ENCODE results near the gene MAP3K2. TPM values are rescaled to one million over a fixed set of nuclear protein-coding genes. Genes with fewer than 3 reads are reported as not detected.
"Not testable (repeated sequence)": the region's sequence is repeated elsewhere in the genome, so short reads cannot be mapped to it uniquely, and the experiment has no call there.

MAP3K2 gene
- total RNA-seq, 1 donor from 2014 or later = 49.2 TPM

DNA sequence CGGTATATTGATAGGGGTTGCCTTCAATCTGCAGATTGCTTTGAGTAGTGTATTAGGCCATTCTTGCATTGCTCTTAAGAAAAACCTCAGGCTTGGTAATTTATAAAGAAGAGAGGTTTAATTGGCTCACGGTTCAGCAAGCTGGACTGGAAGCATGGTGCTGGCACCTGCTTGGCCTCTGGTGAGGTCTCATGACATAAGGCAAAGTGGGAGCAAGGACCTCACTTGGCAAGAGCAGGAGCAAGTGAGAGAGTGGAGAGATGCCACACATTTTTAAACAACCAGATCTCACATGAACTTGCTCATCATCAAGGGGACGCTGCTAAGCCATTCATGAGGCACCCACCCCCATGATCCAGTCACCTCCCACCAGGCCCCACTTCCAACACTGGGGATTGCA lies 4.9 kb downstream of the MAP3K2 start:
- peak; percentile 62 for DNase-seq (ENCODE audit: low read depth)

GRCh38 chr2:127381762-127382161 lies 6.0 kb downstream of the MAP3K2 start:
- no peak for DNase-seq (ENCODE audit: low read depth)

GRCh38 chr2:127379712-127380355 lies 7.9 kb downstream of the MAP3K2 start:
- DNase-seq (ENCODE audit: low read depth) = no peak

- DNase-seq (ENCODE audit: low read depth) = no peak
Observed at GRCh38 chr2:127378720-127379119, 9.1 kb downstream of the MAP3K2 start.

- DNase-seq (ENCODE audit: low read depth) = no peak
Observed at GRCh38 chr2:127377262-127377661, 10.5 kb downstream of the MAP3K2 start.

- DNase-seq (ENCODE audit: low read depth) = no peak
Observed at GRCh38 chr2:127376257-127376656, 11.5 kb downstream of the MAP3K2 start.

DNA sequence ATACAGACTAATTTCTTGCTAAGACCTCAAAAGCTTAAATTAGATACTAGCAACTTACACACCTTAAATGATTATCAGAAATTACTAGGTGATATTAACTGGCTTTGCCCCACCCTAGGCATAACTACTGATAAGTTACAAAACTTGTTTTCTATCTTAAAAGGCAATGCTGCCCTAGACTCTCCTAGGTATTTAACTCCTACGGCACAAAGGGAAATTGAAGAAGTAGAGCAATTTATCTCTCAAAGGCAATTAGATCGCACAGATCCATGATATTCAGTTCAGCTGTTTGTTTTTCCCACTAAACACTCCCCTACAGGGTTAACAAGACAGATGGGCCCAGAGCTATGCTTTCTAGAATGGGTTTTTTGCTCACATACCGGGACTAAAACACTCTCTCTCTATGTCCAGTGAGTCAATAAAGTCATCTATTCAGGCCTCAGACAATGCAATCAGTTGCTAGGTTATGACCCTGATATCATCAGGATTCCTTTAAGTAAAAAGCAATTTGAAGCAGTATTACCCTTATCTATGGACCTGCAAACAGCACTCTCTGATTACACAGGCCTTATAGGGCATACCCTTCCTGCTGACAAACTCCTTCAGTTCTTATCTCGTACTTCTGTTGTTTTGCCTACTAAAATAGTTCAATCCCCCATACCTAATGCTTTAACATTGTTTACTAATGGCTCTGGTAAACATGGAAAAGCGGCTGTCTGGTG lies 14.3 kb downstream of the MAP3K2 start:
- no peak for DNase-seq (ENCODE audit: low read depth)

- no peak for DNase-seq (ENCODE audit: low read depth)
Observed at GRCh38 chr2:127371037-127371436, 16.7 kb downstream of the MAP3K2 start.

DNA sequence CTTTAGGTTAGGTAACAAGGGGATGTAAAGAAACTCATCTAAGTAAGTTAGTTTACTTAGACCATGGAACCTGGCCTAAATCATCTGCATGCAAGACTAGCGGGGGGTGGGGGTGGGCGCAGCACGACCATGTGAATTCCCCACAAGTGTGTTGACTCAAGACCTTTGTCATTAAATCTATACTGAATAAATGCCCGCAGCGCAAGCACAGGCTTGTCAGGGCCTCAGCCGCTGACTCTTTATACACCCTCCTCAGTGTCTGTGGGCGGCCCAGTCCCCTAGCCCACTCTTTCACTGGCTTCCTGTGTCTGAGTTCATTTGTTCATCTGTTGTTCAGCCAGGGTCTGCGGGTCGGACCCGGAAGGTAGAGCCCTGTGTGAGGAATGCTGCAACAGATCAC lies 17.8 kb downstream of the MAP3K2 start:
- no peak for DNase-seq (ENCODE audit: low read depth)

DNA sequence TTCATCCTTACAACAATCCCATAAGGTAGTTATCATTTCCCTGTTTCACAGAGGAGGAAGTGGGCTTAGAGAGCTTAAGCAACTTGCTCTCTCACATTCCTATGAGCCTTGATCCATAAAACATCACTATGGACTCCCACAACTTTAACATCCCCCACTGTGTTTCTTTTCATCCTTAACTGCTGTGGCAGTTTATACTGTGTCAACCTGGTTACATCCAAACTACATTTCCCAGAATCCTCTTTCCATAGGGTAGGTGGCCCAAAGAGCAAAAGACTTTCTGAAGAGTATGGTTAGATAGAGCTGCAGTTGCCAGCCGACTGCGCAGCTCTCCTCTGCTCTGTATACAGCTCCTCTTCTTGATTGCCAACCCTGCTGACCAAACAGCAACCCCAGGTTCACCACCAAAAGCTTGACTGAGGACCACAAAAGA lies 22.5 kb downstream of the MAP3K2 start:
- peak; percentile 87 for DNase-seq (ENCODE audit: low read depth)

DNA sequence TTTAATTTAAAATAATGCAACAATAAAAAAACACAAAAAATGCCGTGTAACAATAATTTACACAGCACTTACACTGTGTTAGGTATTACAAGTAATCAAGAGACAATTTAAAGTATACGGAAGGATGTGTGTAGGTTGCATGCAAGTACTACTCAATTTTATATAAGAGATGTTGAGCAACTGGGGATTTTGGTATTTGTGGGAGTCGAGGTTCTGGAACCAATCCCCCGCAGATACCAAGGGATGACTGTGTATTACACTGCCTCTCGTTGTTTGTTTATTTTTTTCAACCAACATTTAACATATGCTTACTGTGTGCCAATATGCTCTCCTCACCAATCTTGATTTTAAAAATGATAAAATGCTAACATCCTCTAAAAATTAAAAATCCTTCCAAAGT lies 24.8 kb downstream of the MAP3K2 start:
- DNase-seq (ENCODE audit: low read depth) = no peak

GRCh38 chr2:127361929-127362885 lies 25.6 kb downstream of the MAP3K2 start:
- no peak for DNase-seq (ENCODE audit: low read depth)

GRCh38 chr2:127360242-127360641 lies 27.5 kb downstream of the MAP3K2 start:
- no peak for DNase-seq (ENCODE audit: low read depth)

DNA sequence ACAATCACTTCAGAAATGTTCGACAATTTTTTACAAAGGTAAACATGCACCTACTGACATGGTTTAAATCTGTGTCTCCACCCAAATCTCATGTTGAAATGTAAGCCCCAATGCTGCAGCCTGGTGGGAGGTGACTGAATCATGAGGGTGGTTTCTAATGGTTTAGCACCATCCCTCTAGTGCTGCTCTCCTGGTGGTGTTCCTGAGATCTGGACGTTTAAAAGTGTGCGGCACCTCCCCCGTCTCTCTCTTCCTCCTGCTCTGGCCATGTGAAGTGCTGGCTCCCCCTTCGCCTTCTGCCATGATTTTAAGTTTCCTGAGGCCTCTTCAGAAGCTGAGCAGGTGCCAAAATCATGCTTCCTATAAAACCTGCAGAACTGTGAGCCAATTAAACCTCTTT lies 28.3 kb downstream of the MAP3K2 start:
- no peak for DNase-seq (ENCODE audit: low read depth)

DNA sequence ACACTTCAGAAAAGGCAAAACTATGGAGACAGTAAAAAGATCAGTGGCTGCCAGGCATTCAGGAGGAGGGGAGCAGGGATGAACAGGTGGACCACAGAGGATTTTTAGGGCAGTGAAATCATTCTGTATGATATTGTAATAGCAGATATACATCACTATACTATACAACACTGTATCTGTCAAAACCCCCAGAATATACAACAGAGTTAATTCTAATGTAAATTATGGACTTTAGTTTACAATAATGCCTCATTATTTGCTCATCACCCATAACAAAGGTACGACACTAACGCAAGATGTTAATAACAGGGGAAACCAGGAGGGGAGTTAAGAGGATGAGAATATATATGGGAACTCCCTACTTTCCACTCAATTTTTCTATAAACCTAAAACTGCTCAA lies 28.8 kb downstream of the MAP3K2 start:
- DNase-seq (ENCODE audit: low read depth) = no peak

DNA sequence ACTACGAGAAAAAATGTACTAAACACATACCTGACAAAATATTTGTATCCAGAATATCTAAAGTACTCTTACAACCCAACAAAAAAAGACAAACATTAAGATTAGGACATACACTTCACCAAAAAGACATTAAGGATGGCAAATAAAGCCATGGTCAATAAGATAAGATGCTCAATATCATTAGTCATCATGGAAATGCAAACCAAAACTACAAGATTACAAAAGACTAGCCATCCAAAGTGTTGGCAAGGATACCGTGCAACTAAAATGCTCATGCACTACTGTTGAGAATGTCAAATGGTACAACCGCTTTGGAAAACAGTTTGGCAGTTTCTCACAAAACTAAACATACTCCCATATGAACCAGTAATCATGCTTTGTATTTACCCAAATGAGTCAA lies 29.7 kb downstream of the MAP3K2 start:
- no peak for DNase-seq (ENCODE audit: low read depth)

DNA sequence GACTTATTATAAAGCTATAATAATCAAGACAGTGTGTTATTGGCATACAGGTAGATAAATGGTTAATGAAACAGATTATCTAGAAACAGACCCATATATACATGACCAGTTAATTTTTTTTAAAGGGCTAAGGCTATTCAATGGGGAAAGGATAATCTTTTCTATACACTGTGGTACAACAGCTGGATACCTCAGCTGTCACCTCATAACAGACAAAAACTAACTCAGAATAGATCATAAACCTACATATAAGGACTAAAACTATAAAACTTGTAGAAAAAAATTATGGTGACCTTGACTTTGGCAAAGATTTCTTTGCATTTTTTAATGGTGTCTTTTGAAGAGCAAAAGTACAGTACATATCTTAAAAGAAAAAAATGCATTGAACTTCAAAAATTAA lies 30.2 kb downstream of the MAP3K2 start:
- no peak for DNase-seq (ENCODE audit: low read depth)

DNA sequence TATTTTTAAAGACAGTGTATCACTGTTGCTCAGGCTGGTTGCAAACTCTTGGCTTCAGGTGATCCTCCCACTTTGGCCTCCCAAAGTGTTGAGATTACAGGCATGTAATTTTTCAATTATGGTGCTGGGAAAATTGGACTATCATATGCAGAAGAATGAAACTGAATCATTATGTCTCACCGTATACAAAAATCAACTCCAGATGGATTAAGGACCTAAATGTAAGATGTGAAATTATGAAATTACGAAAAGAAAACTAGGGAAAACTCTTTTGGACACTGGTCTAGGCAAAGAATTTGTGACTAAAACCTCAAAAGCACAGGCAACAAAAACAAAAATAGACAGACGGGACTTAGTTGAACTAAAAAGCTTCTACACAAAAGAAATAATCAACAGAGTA lies 31.2 kb downstream of the MAP3K2 start:
- DNase-seq (ENCODE audit: low read depth) = no peak

- DNase-seq (ENCODE audit: low read depth) = peak; percentile 15
Observed at GRCh38 chr2:127355407-127356008, 32.3 kb downstream of the MAP3K2 start.

DNA sequence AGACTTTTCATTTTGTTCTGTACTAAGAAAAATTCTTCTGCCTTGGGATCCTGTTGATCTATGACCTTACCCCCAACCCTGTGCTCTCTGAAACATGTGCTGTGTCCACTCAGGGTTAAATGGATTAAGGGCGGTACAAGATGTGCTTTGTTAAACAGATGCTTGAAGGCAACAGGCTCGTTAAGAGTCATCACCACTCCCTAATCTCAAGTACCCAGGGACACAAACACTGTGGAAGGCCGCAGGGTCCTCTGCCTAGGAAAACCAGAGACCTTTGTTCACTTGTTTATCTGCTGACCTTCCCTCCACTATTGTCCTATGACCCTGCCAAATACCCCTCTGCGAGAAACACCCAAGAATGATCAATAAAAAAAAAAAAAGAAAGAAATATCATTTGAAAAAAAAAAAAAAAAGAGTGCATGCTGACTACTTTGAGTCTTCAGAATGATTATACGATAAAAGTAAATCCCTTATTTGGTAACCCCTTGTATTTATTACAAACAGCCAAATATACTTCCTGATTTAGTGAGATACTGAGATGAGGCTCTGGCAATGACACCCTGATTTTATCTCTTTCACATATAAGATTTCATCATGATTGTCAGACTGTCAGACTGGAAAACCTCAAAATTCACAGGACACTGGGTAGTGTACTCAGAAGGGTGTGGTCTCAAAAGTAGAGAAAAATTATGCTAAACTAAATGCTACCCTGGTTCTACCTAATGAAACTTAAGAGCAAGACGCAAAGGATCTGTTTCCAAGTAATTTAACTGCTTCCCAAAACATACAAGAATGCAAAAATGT lies 33.7 kb downstream of the MAP3K2 start:
- not testable (repeated sequence) for DNase-seq (ENCODE audit: low read depth)

GRCh38 chr2:127353223-127353622 lies 34.6 kb downstream of the MAP3K2 start:
- DNase-seq (ENCODE audit: low read depth) = not testable (repeated sequence)
